ENCODE measurements around the gene DEUP1. TPM values are rescaled to one million over a fixed set of nuclear protein-coding genes. Genes with fewer than 3 reads are reported as not detected.
A peak's percentile ranks its signal among the peaks of the same experiment; 100 is the strongest.
"Not testable (repeated sequence)": the region's sequence is repeated elsewhere in the genome, so short reads cannot be mapped to it uniquely, and the experiment has no call there.

The DEUP1 gene
- total RNA-seq, 1 donor from 2014 or later: not detected

GRCh38 chr11:93463666-93464065 lies 133.1 kb downstream of the DEUP1 start:
- DNase-seq (ENCODE audit: missing footprints); intact Hi-C loops (cut with DNase I); ATAC-seq: not testable (repeated sequence)

DNA sequence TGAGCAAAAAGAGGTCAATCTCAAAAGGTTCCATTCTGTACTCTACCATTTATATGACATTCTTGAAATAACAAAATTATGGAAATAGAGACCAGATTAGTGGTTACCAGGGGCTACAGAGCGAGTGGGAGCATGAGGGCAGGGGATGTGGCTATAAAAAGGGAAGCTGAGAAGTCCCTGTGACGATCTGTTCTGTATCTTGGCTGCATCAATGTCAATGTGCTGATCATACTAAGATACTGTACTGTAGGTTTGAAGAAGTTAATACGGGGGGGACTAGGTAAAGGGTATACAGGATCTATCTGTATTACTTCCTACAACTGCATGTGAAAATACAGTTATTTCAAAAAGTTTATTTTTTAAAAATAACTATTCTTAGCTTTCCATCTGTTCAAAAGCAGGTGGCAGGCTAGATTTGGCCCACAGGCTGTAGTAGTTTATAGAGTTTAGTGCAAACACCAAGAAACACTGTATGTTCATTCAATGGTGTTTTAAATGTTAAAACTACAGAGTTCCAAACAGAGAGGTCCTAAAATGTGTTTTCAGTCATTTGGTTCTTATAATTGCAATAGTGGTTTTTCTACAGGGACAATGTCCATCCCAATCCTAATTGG lies 134.5 kb downstream of the DEUP1 start:
- DNase-seq (ENCODE audit: missing footprints): no peak
- no peak for ATAC-seq
- intact Hi-C loops (cut with DNase I): no loop called here

GRCh38 chr11:93467054-93467453 lies 136.5 kb downstream of the DEUP1 start:
- intact Hi-C loops (cut with DNase I): no loop called here
- ATAC-seq (no peak), DNase-seq (ENCODE audit: missing footprints) (no peak)

DNA sequence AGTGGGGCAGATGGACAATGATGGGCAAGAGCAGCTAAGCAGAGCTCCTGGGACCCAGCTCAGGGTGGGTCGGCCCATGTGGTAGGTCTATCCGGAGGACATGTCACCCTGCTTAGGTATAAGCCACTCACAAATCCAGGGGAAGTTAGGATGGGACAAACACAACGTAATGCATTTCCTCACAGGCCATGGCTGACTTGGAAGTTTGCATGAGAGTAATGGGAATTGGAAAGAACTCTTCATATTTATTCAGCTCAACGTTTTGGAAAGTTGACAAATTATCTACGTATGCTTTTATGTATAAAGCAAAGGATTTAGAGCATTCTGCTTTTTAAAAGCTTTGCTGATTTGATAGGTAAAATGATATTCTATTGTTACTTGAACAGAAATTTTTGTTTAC lies 137.7 kb downstream of the DEUP1 start:
- intact Hi-C loops (cut with DNase I): no loop called here
- DNase-seq (ENCODE audit: missing footprints) (no peak), ATAC-seq (no peak)

GRCh38 chr11:93474123-93474522 lies 143.6 kb downstream of the DEUP1 start:
- ATAC-seq: no peak
- DNase-seq (ENCODE audit: missing footprints): no peak
- intact Hi-C loops (cut with DNase I): no loop called here

DNA sequence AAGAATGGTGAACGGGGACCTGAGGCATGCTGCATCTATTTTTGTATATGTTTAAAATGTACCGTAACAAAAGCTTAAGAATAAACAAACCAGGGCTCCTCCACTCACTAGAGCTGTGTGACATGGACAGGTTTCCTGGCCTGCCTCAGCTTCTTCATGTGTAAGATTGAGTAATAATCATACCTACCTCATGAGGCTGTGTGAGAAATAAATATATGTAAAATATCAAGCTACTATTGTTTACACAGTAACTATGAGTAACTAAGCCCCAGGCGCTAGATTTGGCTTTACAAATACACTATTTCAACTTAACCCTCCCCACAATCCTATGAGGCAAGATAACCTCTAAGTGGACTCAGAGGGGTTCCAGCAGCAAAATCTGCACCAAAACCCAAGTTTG lies 146.3 kb downstream of the DEUP1 start:
- ATAC-seq (no peak), DNase-seq (ENCODE audit: missing footprints) (no peak)
- intact Hi-C loops (cut with DNase I): no loop called here

DNA sequence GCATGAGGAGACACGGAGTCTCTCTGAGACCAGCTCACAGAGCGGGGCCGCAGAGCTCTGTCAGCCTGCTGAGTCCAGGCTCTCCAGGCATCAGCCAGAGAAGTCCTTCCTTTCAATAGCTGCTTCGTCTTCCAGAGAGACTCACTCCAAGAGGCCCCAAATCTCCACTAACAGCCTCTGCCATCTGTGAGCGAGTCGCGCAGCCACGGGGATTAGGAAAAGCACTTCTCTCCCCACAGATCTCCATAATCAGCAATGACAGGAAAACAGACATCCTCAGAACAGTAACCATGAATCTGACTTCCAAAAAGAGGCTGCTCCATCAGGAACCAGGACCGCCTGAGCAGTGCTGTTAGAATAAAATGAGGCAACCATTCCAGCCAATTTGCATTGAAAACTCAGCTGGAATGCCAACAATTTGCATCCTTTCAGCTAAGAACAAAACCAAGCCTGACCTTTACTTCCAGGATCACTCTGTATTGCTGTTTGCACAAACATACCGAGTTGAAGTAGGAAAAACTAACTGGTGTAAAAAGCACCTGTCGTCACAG lies 147.2 kb downstream of the DEUP1 start:
- intact Hi-C loops (cut with DNase I): no loop called here
- ATAC-seq (peak; percentile 18), DNase-seq (ENCODE audit: missing footprints) (no peak)

DNA sequence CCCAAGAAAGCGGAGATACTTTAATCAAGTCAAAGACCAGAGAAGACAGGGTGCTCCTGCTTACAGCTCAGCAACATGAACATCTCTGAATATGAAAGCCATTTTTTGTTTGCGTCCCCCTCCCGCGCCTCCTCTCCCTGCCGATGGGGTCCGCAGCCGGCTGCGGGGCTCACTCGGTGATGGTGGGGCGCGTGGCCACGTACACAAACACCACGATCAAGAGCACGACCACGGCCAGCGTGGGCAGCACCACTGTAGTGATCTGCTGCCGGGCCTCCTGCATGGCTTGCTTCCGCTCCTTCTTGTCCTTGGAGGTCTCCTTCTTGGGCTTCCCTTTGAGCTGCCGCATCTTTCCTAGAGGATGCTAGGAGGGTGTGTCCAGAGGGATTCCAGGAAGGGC lies 148.3 kb downstream of the DEUP1 start:
- ATAC-seq: no peak
- no peak for DNase-seq (ENCODE audit: missing footprints)
- intact Hi-C loops (cut with DNase I): no loop called here

GRCh38 chr11:93480256-93480655 lies 149.7 kb downstream of the DEUP1 start:
- DNase-seq (ENCODE audit: missing footprints) (no peak), ATAC-seq (no peak)
- intact Hi-C loops (cut with DNase I): loop anchor here (2.0 to 10.0 kb wide), 2 partner anchors 63 to 245 kb away; partner anchors contain the start of gene SMCO4

- intact Hi-C loops (cut with DNase I): loop anchor here (2.0 to 10.0 kb wide), 2 partner anchors 62 to 246 kb away; partner anchors contain the start of gene SMCO4
Observed at GRCh38 chr11:93480756-93481155, 150.2 kb downstream of the DEUP1 start.

DNA sequence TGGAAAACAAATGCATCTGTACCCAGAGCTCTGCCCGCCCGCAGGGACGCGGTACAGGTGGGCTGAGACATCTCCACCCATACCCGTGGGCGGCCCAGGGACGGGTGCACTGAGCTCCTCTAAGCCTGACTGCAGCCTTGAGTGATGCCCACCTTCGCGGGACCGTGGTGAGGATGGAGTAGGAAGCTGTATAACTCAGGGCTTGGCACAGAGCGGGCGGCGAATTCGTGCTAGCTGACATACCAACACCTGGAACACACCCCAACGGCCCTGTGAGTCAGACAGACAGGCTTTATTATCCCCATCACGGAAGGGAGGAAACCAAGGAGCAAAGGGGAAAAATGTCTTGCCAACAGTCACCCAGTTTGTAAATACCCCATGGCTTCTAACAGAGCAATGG lies 150.7 kb downstream of the DEUP1 start:
- DNase-seq (ENCODE audit: missing footprints) (no peak), ATAC-seq (no peak)
- intact Hi-C loops (cut with DNase I): loop anchor here (2.0 to 10.0 kb wide), 2 partner anchors 62 to 246 kb away; partner anchors contain the start of gene SMCO4

More at GRCh38 chr11:93480756-93481155, 150.2 kb downstream of the DEUP1 start:
- DNase-seq (ENCODE audit: missing footprints) (no peak), ATAC-seq (no peak)

- DNase-seq (ENCODE audit: missing footprints) (no peak), ATAC-seq (peak; percentile 64)
- intact Hi-C loops (cut with DNase I): loop anchor here (2.0 to 10.0 kb wide), 2 partner anchors 61 to 247 kb away; partner anchors contain the start of gene SMCO4
Observed at GRCh38 chr11:93481696-93482095, 151.2 kb downstream of the DEUP1 start.

DNA sequence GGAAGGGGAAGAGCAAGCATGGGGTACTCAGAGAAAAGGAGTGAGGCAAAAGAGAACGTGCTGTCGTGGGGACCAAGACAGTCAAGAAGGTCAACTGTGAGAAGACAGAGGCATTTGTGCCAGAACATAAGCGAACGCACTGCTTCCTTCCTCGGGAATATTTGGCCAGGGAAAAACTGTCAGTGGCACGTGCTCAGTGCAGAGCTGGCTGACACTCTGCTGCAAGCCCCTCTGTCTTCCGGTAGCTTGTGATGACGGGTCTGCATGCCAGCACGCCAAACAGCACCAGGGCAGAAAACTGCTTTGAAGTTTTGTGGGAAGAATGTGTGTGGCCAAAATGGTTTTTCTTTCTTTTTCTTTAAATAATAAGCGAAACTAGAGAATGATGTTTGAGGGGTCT lies 152.0 kb downstream of the DEUP1 start:
- intact Hi-C loops (cut with DNase I): loop anchor here (10.0 kb wide), 1 partner anchor 248 kb away; no protein-coding TSS in a partner anchor
- ATAC-seq (no peak), DNase-seq (ENCODE audit: missing footprints) (no peak)

DNA sequence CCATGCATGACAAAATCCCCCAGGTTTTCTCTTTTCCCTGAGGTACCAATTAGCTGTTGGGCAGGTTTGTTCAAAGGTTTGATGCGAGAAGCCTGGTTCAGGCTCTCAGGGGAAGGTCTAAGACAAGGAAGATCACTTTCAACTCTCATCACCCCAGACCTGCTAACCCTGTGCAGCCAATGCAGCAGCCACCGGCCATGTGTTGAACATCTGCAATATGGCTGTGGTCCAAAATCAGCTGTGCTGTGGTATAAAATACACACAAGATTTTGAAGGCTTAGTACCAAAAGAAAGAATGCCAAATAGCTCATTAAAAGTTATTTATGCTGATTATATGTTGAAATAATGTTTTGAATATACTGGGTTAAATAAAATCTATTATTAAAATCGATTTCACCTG lies 154.2 kb downstream of the DEUP1 start:
- intact Hi-C loops (cut with DNase I): loop anchor here (10.0 kb wide), 1 partner anchor 250 kb away; no protein-coding TSS in a partner anchor
- ATAC-seq: no peak
- DNase-seq (ENCODE audit: missing footprints): no peak

GRCh38 chr11:93485983-93486382 lies 155.4 kb downstream of the DEUP1 start:
- ATAC-seq (no peak), DNase-seq (ENCODE audit: missing footprints) (no peak)
- intact Hi-C loops (cut with DNase I): loop anchor here (10.0 kb wide), 1 partner anchor 251 kb away; no protein-coding TSS in a partner anchor

DNA sequence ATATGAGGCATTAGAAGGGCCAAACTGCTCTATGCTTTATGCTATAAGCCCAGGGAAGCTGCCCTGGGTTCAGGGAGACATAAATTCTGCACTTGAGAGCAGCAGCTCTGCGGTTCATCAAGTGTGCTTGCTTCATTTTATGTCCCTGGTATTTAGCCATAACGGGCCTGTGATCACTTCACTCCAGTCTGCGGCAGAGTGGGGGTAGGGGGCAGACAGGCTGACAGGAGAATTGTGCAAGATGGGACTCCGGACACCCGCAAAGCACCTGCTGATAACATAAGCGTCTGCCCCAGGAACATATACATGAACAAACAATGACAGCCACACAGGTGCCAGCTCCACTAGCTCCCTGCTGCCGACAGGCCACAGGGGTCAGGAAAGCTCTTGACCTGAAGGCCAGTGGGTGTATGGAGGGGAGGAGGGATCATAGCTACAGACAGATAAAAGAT lies 156.5 kb downstream of the DEUP1 start:
- DNase-seq (ENCODE audit: missing footprints): no peak
- peak; percentile 23 for ATAC-seq
- intact Hi-C loops (cut with DNase I): loop anchor here (10.0 kb wide), 1 partner anchor 252 kb away; no protein-coding TSS in a partner anchor

Data from Right ventricle myocardium inferior (tissue), 1 donor.